ENCODE results near the gene S100A2.

The S100A2 gene

DNA sequence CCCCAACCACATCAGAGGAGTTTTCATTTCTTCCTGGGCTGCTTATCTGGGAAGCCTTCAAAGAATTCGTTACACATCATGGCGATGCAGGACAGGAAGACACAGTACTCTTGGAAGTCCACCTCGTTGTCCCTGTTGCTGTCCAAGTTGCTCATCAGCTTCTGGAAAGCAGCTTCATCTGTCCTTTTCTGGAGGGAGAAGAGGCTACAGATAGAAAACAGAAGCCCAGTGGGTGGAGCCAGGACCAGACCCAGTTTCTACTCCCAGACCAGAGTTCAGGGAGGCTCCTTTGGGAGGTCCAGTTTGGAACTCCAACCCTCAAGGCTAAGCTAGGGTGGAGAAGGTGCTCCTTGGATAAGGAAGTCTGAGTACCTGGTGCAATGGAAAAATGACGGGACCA, 21.9 kb downstream of the S100A2 start:
- no peak for DNase-seq

DNA sequence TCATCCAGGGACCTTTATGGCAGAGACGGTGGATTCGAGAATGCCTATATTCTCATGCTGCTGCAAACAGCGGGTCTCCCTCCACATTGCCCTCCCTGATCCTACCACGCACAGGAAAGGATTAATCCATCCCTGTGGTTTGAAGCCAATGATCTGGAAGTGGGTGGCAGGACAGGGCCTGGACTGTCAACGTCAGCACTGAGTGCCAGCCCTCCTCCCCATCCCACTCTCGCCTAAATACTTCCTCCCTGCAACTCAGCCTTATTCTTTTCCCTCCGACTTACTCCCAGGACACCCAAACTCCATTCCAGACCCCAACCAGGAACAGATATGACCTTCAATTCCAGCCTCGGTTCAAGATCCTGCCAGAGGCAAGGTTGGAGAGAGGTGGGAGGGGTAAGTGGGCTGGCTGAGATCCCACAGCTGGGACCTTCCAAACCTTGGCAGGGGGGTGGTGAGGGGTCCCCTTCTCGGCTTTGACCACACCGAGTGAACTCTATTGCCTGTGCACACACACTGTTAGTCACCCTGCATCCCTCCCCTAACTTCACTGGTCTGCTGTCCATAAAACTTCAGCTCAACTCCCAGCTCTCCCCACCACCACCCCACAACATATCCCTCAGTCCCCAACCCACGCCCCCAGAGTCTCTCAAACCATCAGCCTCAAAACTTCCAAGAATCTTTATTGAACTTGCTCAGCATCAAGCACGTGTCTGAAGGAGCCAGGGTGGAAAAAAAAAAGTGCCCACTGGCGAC, 22.5 kb downstream of the S100A2 start:
- DNase-seq, result no peak

DNA sequence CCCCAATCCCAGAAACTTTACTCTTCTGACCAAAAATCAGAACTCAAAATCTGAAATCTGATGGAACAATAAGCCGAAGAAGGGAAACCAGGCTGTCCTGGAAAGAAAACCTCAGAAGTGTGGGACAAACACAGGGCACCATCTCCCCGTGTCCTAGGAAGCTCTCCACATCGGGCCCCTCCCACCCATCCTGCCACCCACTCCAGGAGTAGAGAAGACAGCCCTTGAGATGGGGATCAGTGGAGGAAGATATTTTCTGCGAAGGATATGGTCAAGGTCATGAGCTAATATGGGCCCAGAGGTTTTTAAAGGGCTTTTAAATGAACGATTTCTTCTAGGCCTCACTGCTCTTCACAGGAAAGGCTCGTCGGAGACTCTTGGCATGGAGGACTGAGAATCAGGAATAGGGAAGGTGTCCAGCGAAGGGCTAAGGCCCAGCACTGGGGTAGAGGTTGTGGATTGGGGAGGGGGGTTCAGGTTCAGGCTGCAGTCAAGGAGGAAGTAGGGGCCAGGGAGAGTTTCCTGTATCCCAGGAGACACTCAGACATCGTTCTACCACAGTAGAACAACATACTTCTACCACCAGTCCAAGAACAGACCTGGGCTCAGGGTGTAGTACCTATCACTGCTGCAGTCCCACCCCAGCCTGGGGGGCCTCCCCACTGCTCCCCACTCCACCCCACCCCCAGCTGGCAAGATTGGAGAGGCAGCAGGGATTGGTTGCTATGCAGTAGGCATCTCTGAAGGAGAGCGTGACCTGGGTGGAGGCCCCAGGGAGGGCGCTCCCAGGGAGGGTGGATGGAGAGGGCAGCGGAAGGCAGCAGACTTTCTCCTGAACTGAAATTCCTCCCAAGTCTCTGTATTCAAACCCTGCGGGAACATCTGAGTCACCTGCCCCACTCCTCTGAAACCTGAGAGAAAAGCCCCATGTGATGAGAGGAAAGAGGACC, 23.7 kb downstream of the S100A2 start:
- no peak for DNase-seq

DNA sequence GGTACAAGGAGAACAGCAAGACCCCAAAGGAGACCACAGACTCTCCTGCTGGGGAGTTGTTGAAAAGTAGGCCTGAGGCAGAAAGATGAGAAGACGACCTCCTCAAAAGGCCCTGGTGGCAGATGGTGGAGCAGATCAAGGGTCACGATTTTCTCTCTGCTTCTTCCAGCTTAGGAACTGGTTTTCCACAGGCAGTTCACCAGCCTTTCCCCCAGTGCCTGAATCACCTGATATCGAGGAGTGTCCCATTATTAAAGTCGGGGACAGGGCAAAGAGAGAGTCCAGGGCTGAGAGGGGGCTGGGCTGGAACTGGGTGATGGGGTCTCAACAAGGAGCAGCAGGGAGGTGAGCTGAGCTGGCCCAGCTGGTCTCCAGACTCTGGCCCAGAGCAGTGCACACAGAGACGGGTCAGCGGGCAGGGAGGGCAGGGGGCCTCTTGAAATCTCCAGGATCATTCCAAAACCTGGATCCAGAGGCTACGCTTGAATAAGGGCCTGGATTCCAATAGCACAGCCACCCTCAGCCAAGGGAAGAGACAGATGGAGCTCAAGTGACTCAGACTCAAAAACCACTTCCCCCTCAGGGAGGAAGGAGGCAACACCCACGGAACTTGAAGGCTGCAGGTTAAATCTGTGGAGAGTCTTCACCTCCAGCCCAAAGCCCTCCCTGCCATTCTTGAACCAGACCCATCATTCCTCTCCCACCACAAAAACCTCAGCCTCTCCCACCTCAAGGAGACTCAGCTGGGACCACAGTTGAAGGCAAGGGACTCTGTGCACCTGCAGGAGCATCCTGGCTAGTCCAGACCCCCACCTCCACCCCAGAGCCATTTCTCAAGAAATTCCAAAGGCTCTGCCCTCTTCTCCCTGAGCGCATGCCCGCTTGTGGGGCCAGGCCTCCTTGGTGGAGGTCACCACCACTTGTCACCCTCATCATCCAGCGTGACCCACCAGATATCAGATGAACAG, 25.0 kb downstream of the S100A2 start, which contains the start of gene S100A5:
S100A5 (minus strand) TSS at position 541 of the 968 bp plus-strand sequence. CDS start 743 bp downstream, outside the sequence.
- peak; percentile 82 to 89 for DNase-seq

DNA sequence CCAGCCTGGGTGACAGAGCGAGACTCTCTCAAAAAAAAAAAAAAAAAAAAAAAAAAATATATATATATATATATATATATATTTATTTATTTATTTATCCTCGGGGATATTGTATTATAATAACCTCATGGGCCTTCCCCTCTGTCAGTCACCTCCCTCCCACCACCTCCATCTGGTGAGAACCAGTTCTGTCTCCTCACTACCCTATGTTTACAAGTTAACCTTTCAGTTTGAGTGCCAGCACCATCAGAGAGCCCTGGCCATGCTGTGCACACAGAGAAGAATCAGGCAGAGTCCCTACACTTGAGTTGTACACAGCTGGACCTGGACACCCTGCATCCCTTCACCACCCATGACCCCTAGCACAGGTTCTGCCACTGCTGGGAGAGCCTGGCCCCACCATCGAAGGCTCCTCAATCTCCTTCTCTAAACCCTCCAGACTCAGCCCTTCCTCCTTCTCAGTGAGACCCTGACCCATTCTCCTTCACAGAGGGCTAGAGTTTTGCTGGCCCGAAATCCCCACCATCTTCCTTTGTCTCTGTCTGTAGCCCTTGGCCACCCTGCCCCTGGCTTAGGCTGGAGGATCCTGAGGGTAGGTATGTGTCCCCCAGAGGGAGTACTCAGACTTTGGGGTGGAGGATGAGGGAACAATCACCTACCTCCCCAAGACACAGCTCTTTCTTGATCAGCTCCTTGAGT, 26.1 kb downstream of the S100A2 start:
- peak in 1 of 2 experiments; percentile 46 for DNase-seq

DNA sequence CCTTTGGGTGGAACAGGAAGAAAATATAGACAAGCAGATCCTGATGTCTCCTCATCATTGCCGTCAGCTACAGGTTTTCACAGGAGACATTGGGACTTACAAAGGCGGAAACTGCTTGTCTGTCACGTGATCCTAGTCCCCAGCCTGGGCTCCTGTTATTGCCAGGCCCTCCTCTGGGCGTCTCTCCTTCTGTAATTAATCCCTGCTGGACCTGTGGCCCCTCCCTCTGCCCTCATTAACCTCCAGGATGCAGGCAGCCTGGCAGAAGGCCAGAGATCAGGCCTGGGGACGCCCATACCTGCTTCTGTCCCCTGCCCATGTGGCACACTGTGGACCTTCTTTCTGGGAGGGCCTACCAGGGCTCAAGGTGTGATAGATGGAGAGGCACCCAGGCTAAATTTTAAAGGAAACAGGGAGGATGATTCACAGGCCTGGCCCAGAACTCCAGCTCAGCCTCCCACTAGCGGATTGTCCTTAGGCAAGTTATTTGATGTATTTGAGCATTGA, 27.3 kb downstream of the S100A2 start:
- peak in 1 of 2 experiments; percentile 19 for DNase-seq

DNA sequence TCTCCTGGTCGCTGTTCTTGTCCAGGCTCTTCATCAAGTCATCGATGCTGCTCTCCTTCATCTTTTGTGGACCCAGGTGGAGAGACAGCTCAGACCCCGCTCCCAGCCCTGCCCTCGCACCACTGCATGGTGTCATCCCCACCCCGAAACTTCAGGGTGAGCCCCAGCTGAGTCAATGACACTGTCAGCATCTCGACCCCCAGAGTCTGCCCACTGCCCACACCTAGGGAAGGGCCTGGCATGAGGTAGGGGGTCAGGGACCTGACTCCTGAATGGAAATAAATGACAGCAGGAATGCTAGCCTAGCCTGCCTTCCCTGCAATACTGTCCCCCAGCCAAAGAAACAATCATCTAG, 28.3 kb downstream of the S100A2 start:
- no peak for DNase-seq

DNA sequence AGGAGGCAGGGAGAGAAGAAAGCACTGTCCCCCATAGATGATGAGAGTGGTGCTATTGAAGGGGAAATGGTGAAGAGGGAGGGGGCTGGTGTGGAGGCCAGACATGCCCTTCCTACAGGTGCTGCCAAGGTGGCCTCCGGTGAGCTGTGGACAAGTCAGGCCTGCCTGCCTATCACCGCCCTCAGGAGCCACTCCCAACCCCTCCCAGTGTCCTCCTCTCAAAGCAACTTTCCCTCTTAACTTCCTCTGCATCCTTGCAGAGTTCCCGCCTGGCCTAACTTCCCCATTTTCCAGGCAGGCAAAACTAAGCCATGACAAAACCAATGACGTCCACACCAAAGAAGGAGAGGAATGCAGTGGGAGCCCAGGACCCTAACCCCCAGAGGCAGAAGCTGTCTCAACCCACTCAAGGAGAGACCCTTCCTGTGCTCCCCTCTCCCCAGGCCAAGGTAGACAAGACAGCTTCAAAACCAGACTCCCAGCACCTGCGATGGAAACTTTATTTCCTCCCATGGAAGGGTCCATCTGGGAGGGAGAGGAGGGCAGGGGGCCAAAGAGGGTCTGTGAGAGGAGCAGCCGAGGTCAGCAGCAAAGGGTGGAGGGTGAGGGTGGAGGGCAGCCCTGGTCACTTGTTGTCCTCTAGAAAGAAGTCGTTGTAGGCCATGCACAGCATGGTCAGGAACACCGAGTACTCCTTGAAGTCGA, 28.8 kb downstream of the S100A2 start:
- no peak for DNase-seq

DNA sequence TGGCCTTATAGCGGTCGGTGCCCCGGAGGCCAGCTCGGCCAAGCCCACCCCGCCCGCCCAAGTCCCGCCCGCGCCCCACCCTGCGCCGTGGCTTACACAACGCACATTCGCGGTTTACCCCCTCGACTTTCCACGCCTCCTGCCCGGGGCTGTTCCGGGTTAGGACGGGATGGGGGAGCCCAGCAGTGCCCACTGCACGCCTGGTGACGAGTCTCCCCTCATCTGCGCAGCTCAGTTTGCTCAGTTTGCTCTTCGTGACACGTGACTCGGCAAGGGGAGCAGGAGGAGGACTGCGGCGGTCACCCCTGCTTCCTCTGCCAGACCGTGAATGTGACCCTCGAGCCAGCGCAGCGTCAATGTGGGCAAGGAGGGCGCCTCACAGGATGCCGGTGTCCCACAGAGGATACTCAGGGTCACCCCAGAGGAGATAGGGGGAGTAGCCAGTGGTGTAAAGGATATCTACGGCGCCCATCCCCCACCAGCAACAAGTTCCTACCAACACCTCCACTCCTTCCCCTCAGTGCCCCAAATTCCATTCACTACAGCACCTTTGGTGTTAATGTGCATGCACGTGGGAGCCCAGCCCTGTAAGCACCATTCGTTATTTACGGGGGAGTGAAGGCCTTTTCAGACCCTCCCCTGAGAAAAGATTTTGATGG, 29.5 kb downstream of the S100A2 start:
- no peak for DNase-seq

DNA sequence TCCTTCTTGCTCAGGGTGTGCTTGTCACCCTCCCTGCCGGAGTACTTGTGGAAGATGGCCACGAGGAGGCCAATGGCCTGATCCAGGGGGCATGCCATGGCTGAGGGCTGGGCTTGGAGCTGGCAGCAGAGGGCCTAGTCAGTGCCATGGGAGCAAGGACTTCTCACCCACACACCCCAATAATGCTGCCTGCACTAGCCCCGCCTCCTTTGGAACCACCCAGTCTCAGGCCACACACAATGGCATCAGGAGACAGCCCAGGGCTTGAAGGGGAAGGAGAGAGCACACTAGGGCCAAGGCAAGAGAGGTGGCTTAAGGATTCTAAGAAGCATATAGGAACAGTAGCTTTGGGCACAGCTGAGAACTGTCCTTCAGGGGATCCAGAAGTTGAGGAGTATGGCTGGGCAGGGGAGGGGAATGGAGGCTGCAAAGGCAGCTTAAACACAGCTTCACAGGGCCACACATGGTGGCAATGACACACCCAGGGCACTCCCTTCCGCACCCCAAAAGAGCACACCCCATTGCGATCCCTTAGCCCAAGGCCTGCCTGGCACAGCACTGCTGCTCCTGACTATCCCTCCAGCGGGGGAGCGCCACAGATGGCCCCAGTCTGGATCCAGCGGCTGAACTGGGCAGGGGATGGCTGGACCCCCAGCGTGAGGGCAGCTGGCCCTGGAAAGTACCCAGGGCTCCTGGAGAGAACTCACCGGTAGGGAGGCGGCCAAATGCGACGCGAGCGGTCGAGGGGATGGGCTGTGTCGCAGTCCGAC, 30.2 kb downstream of the S100A2 start, which contains the start of gene S100A6:
S100A6 (minus strand) TSS at position 750 of the 770 bp plus-strand sequence; CDS start at position 98, 652 bp downstream.
- peak in 1 of 2 experiments; percentile 59 for DNase-seq

DNA sequence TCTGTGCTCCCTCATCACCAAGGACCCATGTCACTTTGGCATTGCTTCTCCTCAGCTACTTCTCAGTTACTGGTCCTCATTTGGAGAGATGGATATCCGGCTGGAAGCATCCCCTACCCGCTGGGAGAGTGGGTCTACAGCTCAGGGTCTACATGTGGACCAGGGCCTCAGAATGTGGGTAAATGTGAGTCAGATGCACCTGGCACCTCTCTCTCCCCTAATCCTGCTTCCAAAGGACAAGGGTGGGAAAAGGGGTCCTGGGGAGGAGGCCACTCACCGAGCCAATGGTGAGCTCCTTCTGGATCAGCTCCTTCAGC, 30.8 kb downstream of the S100A2 start:
- no peak for DNase-seq

DNA sequence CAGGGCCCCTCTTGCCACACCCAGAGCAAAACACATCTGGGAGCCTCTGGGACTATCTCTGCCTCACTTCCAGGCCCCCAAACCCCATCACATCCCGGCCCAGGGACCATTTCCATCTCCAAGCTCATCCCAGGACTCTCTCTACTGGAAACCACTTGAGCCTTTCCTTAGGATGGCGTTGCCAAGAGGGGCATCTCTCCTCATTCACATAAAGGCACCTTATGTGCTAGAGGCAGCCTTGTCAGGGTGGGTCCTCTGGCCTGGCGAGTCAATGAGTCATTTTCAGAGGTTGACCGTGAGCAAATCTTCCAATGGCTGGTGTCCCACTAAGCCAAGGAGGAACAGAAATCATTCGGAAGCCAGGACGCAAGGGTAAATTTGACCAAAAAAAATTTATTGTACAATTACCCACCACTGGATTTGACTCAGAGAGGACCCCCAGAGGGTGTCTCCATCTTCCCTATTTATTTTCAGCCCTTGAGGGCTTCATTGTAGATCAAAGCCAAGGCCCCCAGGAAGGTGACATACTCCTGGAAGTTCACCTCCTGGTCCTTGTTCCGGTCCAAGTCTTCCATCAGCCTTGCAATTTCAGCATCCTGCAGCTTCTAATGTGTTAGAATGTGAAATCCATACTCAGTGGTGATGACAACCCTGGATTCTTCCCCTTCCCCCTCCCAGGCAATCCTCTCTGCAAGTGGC, 31.3 kb downstream of the S100A2 start:
- DNase-seq, result peak in 1 of 2 experiments; percentile 40

DNA sequence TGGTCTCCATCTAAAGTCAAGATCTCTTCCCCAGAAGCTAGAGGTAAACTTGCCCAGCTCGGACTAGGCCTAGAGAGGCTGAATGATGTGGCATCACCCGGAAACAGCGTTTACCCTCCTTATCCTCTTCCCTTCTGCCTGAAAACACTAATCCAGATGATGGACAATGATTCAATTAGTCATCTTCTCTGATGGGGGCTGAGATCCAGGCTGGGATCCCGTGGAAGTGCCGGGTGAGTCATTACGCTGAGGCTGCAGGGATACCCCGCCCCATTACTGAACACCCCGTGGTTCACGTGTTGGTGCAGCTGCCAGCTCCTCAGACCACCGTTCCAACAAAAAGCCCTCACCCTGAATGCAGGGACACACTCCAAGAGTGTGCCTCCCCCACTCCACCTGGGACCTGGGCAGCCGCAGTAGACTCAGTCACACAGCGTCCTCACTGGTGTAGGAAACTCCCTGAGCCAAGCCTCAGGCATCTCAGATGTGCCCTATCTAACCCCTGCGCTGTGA, 31.9 kb downstream of the S100A2 start:
- DNase-seq, result peak; percentile 77 to 88

DNA sequence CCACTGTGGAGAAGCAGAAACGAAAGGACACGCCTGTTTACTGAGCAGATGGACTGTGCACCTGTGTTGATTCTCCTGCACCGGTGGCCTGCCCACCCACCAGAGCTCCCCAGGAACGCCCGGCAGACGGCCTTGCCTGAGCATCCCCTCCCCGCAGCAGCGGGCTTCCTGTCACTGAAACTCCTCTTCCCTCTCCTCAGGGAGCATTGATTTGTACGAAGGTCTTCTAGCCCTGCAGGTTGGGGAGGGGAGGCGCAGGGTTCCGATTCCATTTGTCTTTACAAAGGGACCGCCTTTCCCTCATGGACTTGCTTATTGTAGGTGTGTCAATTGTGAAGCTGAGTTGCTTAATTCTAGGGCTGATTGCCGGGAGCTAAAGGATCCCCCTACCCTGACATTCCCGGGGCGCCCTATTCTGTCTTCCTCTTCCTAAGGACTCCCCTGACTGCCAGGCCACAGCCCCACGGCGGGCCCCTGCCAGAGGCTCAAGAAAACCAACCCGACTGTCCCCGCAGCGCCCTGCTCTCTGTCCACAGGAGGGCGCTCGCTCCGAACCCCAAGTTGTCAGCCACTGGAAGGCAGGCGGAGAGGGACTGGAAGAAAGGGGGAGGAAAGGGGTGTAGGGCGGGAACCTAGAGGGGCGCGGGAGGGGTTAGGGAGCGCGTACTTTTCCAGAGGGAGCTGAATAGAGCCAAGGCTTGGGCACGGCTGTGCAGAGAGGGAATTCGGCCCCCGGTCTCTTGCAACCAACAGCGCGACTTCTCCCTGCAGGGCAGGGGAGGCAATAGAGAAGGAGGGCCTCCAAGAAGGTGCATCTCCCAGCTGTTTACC, 32.7 kb downstream of the S100A2 start:
- DNase-seq, result peak; percentile 69 to 90

DNA sequence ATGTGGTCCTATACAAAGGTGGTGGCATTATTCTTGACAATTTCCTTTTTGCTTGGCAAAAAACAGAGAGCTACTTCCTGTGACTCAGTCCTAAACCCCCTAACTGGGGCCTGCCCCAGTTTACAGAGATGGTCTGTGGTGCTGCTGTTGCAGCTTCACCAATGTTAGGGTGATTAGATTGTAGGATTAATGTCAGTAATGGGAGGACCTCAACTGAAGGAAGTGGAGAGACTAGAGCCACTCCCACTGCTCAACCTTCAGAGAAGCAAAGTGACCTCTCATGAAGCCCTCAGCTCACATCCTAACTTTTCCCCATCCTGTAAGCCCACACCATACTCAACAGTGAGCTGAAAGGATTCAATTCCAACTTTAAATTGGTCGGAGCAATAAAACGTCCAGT, 33.5 kb downstream of the S100A2 start:
- DNase-seq, result no peak

DNA sequence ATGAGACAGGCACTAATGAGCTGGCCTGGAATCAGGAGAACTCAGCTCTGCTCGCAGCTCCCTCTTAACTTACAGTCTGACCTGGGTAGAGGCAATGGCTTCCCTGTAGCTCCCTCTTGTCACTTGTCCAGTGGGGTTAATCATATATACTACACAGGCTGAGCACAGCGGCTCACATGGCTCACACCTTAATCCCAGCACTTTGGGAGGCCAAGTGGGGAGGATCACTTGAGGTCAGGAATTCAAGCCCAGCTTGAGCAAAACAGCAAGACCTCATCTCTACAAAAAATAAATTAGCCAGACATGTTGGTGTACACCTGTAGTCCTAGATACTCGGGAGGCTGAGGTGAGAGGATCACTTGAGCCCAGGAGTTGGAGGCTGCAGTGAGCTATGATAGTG, 34.0 kb downstream of the S100A2 start:
- DNase-seq, result no peak

DNA sequence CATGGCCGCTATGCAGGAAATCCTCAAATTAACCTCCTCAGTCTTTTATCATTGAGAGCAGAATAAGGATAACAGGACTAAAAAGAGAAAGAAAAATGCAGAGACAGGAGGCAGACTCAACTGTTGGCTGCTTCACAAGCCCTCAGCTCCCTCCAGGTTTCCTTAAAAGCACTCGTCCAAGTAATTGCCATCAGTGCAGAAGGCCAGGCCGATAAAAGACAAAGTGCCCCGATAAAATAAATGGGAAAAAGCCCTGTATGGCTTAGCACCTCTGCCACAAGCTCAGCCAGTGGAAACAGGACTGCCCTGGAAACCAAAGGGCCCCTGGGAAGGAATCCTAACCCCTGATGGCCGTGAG, 38.0 kb downstream of the S100A2 start:
- peak in 1 of 2 experiments; percentile 31 for DNase-seq
